ENCODE measurements around the gene SLC35F3.
"Not testable (repeated sequence)": the region's sequence is repeated elsewhere in the genome, so short reads cannot be mapped to it uniquely, and the experiment has no call there.

SLC35F3 gene

GRCh38 chr1:234120327-234120944 is 216.0 kb downstream of the SLC35F3 start:
- Histone ChIP-seq H3K4me1 (ENCODE audit: control insufficient read depth, low read length) (no peaks in the 10 kb centered on the region), H3K27me3 (ENCODE audit: control insufficient read depth, low read length) (peaks cover 4% of the 10 kb centered on the region), H3F3A (ENCODE audit: control insufficient read depth, insufficient read depth) (no peaks in the 10 kb centered on the region), H4K20me1 (ENCODE audit: control insufficient read depth, insufficient read depth, low read depth, low read length) (no peaks in the 10 kb centered on the region), H3K4me3 (ENCODE audit: low read length) (no peak overlapping the region), H3K9me2 (replicated peaks; ENCODE audit: control insufficient read depth, low read length) (no peaks in the 10 kb centered on the region), H3K36me3 (ENCODE audit: control insufficient read depth, low read length) (no peaks in the 10 kb centered on the region), H3K9me3 (ENCODE audit: control insufficient read depth, insufficient read depth, low read length) (no peaks in the 10 kb centered on the region), H3K4me2 (ENCODE audit: low read length) (no peak overlapping the region), H3K79me2 (ENCODE audit: control insufficient read depth, low read length) (no peaks in the 10 kb centered on the region), H3K27ac (ENCODE audit: low read depth, low read length) (no peak overlapping the region)
- TF ChIP-seq CTCF (IDR thresholded peaks at IDR 0.05; ENCODE audit: low read depth, low read length, poor library complexity, severe bottlenecking) (no peak), EZH2phosphoT487 (IDR thresholded peaks at IDR 0.05; ENCODE audit: borderline replicate concordance, low read length) (no peak)

GRCh38 chr1:234121659-234122058 is 217.2 kb downstream of the SLC35F3 start:
- not testable (repeated sequence) for H3K4me2 ChIP-seq (ENCODE audit: low read length); H3F3A ChIP-seq (ENCODE audit: control insufficient read depth, insufficient read depth); H3K9me2 ChIP-seq (replicated peaks; ENCODE audit: control insufficient read depth, low read length); H3K4me3 ChIP-seq (ENCODE audit: low read length); H3K4me1 ChIP-seq (ENCODE audit: control insufficient read depth, low read length); H3K79me2 ChIP-seq (ENCODE audit: control insufficient read depth, low read length); H3K9me3 ChIP-seq (ENCODE audit: control insufficient read depth, insufficient read depth, low read length); H4K20me1 ChIP-seq (ENCODE audit: control insufficient read depth, insufficient read depth, low read depth, low read length); H3K27me3 ChIP-seq (ENCODE audit: control insufficient read depth, low read length); H3K27ac ChIP-seq (ENCODE audit: low read depth, low read length); H3K36me3 ChIP-seq (ENCODE audit: control insufficient read depth, low read length)

- H3K27me3 ChIP-seq (ENCODE audit: control insufficient read depth, low read length); H3K9me3 ChIP-seq (ENCODE audit: control insufficient read depth, insufficient read depth, low read length); H3K79me2 ChIP-seq (ENCODE audit: control insufficient read depth, low read length); H3F3A ChIP-seq (ENCODE audit: control insufficient read depth, insufficient read depth); H3K27ac ChIP-seq (ENCODE audit: low read depth, low read length); H3K4me2 ChIP-seq (ENCODE audit: low read length); H3K4me1 ChIP-seq (ENCODE audit: control insufficient read depth, low read length); H3K36me3 ChIP-seq (ENCODE audit: control insufficient read depth, low read length); H4K20me1 ChIP-seq (ENCODE audit: control insufficient read depth, insufficient read depth, low read depth, low read length); H3K9me2 ChIP-seq (replicated peaks; ENCODE audit: control insufficient read depth, low read length); H3K4me3 ChIP-seq (ENCODE audit: low read length): not testable (repeated sequence)
Observed at GRCh38 chr1:234122571-234122970, 218.1 kb downstream of the SLC35F3 start.

GRCh38 chr1:234123867-234124266 is 219.4 kb downstream of the SLC35F3 start:
- TF ChIP-seq CTCF (IDR thresholded peaks at IDR 0.05; ENCODE audit: low read depth, low read length, poor library complexity, severe bottlenecking) (no peak), EZH2phosphoT487 (IDR thresholded peaks at IDR 0.05; ENCODE audit: borderline replicate concordance, low read length) (no peak)
- Histone ChIP-seq H3K4me1 (ENCODE audit: control insufficient read depth, low read length) (no peaks in the 10 kb centered on the region), H3K4me2 (ENCODE audit: low read length) (no peak overlapping the region), H3K36me3 (ENCODE audit: control insufficient read depth, low read length) (no peaks in the 10 kb centered on the region), H3K9me3 (ENCODE audit: control insufficient read depth, insufficient read depth, low read length) (no peaks in the 10 kb centered on the region), H3F3A (ENCODE audit: control insufficient read depth, insufficient read depth) (no peaks in the 10 kb centered on the region), H3K9me2 (replicated peaks; ENCODE audit: control insufficient read depth, low read length) (no peaks in the 10 kb centered on the region), H3K27ac (ENCODE audit: low read depth, low read length) (no peak overlapping the region), H3K27me3 (ENCODE audit: control insufficient read depth, low read length) (no peaks in the 10 kb centered on the region; the same call in 1 of the 2 replicates), H3K4me3 (ENCODE audit: low read length) (no peak overlapping the region), H4K20me1 (ENCODE audit: control insufficient read depth, insufficient read depth, low read depth, low read length) (no peaks in the 10 kb centered on the region), H3K79me2 (ENCODE audit: control insufficient read depth, low read length) (no peaks in the 10 kb centered on the region)
